HEK293T (cell line): ENCODE data around the gene RPS28.
"Not testable (repeated sequence)": the region's sequence is repeated elsewhere in the genome, so short reads cannot be mapped to it uniquely, and the experiment has no call there.

Source experiments
- FOXA1 ChIP-seq: fragments of 450-650 bp; IDR thresholded peaks from 2 replicates; pipeline ENCODE4 v1.6.1; 2016; ENCODE audit warnings: mild to moderate bottlenecking
- FOXM1 ChIP-seq: fragments of 450-650 bp; IDR thresholded peaks from 2 replicates; pipeline ENCODE4 v1.6.1; 2017; ENCODE audit warnings: mild to moderate bottlenecking, borderline replicate concordance
- SP1 ChIP-seq: fragments of 450-650 bp; IDR thresholded peaks from 2 replicates; pipeline ENCODE4 v1.6.1; 2017
- TARDBP ChIP-seq: fragments of 450-650 bp; IDR thresholded peaks from 2 replicates; pipeline ENCODE4 v1.6.1; 2016

DNA sequence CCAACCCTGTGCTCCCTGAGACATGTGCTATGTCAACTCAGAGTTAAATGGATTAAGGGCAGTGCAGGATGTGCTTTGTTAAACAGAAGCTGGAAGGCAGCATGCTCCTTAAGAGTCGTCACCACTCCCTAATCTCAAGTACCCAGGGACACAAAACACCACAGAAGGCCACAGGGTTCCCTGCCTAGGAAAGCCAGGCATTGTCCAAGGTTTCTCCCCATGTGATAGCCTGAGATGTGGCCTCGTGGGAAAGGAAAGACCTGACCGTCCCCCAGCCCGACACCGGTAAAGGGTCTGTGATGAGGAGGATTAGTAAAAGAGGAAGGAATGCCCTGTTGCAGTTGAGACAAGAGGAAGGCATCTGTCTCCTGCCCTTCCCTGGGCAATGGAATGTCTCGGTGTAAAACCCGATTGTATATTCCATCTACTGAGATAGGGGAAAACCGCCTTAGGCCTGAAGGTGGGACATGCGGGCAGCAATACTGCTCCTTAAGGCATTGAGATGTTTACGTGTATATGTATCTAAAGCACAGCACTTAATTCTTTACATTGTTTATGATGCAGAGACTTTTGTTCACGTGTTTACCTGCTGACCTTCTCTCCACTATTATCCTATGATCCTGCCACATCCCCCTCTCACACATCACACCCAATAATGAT, 6.2 kb upstream of the RPS28 start:
- TF ChIP-seq FOXA1, FOXM1, TARDBP, SP1: not testable (repeated sequence)
